D341Med (cell line): ENCODE results near the gene KCNH3.
"Not testable (repeated sequence)": the region's sequence is repeated elsewhere in the genome, so short reads cannot be mapped to it uniquely, and the experiment has no call there.

Experiments used
- DNase-seq: peaks from one replicate; pipeline ENCODE4 v3.0.0; 2012; ENCODE audit warnings: low spot score

Gene KCNH3

DNA sequence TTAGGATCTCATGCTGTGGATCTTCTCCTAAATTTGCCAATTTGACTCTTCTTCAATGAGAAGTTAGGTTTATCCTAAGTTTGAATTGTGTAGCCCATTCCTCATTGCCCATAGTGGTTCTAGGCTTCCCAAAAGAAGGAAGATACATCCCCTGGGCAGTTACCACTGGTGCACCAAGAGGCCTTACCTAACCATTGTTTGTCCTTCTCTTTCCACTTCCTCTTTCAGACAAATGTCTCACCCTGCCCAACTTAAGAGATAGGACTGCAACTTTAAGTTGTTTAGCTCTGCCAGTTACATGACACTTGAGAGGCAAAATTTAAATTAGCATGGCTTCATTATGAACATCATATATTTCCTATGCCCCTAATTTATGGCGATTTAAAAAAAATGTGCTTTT, 9.4 kb upstream of the KCNH3 start:
- DNase-seq = no peak

DNA sequence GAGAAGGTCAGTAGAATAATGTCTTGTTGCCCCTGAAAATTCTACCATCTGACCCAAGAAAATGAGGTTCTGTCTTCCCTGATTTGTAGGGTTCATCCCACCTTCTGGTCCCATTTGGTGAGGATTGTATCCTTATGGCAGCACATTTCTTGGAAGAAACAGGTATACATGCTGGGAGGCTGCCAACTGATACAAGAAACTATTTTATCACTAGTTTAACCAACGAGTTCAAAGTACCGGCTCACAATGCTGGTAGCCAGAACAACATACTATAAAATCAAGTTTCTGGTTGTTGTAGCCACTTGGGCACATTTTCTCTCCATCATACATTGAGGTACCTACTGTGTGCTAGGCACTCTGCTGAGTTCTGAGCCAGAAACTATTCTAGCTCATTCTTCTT, 7.1 kb upstream of the KCNH3 start:
- no peak for DNase-seq

DNA sequence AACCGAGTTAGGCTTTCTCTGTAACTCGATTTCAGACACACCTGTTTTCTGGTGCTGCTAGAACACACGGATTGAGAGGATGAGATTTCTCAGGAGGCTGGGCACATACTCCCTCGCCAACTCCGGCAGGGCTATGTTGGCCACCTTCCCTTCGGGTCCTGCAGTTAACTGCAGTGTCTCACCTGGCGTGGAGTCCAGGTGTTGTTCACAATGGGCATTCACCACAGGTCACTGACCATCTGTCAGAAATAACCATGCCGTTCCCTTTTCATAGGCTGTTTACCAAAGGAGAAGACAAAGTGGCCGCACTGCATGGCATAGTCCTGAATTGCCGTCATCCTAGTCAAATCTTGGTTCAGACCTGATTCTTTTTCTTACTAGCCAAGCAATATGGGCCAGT, 5.5 kb upstream of the KCNH3 start:
- no peak for DNase-seq

DNA sequence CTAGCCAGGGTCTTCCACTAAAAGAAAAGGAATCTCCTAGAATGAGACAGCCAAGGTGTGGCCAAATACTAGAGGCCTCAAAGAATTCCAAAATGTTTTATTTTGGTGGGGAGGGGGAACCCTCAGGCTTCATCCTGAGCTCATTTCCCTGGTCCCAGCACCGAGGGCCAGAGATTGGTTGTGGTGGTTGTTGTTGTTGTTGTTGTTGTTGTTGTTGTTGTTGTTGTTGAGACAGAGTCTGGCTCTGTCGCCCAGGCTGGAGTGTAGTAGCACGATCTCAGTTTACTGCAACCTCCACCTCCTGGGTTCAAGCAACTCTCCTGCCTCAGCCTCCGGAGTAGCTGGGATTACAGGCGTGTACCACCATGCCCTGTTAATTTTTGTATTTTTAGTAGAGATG, 4.7 kb upstream of the KCNH3 start:
- DNase-seq = not testable (repeated sequence)

DNA sequence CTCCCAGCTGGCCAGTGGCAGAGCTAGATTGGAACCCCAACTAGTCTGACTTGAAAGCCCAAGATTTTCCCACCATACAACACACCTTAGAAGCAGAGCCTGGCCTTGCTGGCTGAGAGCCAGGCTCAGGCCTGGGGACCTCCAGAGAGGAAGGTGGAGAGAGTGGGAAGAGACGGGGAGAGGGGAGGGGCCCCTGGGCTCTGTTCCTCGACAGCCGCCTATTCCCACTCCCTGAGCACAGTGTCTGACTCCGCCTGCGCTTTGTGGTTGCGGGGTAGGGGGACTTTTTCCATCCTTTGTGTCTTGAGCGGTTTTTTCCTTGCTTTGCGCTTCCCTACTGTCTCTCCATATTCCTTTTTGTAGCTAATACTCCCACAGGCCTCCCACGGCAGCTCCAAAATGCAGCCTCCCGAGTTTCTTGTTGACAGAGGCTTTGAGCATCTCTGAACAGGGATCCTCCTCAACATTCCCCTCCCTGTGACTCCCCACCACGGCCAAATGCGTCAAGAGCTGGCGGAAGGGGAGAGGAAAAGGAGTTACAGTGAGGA, 4.0 kb upstream of the KCNH3 start:
- DNase-seq = no peak

DNA sequence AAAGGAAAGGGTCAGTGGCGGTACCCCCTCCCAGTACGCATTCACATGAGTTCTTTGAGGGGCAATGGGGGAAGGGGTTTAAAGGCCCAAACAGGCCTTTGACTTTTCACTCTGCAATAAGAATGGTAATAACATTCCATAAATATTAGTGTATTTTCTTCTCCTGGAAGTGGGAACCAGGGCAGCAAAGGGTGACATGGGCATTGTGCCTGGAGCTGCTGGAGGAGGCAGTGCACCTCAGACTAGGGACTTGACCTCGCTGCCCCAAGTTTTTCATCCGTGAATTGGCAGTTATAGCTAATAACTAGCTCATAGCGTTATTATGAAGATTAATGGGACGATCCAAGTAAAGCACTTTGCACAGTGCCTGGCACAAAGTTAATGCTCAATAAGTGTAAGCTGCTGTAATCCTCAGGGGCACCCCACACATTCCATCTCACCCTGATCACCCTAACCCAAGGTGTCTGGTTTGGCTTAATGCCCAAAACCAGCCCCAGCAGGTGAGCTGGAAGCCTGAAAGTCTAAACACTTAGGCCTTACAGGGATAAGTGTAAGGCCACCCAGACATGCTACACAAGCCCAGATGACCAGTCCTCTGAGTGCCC, 2.8 kb upstream of the KCNH3 start:
- DNase-seq = no peak

- no peak for DNase-seq
These were observed 2.2 kb upstream of the KCNH3 start for GRCh38 chr12:49536526-49537071.

DNA sequence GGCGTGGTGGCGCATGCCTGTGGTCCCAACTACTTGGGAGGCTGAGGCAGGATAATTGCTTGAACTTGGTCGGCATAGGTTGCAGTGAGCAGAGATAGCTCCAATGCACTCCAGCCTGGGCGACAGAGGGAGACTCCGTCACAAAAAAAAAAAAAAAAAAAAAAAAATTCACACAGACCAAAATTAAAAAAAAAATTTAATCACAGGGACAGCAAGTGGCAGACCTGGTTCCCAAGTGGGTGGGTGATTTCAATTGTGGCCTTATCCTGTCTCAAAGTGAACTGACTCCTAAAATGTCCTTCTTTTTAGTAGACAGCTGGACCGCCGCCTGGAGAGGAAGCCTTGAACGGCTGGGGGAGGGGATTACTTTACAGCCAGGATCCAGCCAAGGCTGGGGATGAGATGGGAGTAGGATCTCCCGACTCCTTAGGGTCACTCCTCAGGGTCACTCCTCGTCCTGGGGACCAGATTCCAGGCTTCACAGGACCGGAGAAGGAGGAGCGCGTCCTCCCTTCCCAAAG, 1.5 kb upstream of the KCNH3 start:
- peak; percentile 44 for DNase-seq

DNA sequence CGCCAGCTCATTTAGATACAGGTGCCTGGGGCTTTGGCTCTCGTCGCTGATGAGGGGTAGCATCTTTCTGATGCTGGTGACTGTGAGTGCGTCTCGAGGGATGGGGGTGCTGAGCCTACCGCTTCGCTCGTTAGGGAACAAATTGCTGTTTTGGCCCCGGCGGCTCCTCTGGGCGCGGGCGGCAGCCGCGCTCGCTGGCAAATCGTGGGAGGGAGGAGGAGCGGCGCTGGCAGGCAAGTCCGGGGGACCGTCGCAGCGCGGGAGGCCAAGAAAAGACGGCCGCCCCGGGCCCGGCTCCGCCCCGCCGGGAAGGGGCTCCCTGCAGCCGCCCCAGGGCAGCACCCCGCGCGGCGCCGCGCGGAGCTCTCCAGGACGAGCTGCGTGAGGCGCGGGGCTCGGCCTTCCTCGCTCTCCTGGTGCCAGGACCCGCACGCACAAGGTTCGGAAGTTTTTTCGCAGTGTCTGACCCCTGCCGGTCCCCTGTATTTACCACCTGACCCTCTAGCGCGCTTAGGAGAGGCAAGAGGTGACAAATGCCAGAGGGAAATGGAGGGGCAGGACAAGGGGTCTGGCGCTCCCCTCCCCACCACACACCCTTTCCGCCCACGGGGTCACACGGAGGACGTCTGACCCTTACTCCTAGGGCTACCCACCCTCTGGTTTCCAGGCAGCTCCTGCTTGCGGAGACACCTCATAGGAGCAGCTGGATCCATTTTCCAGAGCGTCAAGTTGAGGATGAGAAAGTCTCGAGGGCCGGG, 899 bp upstream of the KCNH3 start:
- peak; percentile 73 for DNase-seq

GRCh38 chr12:49539406-49540228, 787 bp downstream of the KCNH3 start:
- peak; percentile 46 for DNase-seq

DNA sequence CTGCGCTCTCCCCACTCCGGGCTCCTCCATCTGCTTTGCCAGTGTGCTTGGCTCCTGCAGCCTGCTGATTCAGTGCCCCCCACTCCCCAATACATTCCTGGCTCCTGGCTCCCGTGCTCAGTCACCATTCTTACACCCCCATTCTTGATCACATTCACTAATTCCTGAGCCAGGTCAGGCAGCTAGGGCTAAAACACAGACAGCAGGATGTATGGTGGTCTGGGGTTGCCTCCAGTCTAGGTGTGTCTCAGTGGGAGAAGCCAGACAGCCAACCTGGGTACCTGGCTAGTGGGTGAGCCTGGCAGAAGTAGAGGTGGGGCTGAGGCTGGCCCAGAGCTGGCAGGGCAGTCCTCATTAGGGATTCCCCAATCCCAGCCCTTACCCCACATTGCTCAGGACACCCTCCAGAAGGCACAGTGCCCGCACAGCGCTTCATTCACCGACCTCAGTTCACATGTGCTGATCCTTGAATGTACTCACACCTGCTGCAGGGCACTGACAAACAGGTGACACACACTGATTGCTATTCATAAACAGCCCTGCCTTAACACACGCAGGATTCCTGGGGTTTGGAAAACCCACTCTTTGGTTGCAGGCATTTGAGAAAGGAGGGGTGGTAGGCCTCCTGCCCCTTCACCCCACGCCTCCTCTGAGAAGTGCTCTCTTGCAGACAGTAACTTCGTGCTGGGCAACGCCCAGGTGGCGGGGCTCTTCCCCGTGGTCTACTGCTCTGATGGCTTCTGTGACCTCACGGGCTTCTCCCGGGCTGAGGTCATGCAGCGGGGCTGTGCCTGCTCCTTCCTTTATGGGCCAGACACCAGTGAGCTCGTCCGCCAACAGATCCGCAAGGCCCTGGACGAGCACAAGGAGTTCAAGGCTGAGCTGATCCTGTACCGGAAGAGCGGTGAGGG, 1.7 kb downstream of the KCNH3 start:
- DNase-seq = peak; percentile 32

DNA sequence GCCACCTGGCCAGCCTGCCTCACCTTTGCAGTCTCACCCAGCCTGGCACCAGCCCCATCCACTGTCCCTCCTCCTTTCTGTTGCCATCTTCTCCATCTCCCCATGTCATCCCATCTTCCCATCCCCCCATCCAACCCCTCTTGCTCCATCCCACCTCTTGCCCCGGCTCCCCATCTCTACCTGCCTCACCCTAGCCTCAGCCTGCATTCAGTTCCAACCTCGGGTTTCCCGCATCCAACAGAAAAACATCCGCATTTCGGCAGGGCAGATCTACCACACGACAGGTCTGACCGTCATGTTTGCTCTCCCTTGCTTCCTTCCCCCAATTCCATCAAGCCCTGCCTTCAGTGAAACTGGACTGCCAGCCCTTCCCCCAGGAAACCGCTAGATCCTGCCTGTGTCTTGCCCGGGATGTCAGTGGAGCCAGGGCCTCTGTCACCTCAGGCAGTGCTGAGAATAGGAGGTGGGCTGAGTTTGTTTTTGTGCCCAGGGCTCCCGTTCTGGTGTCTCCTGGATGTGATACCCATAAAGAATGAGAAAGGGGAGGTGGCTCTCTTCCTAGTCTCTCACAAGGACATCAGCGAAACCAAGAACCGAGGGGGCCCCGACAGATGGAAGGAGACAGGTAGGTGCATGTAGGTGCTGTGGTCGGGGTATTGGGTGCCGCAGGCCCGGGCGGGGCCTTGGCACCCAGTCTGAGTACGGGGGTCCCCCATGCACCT, 2.5 kb downstream of the KCNH3 start:
- no peak for DNase-seq

- no peak for DNase-seq
These were observed 3.2 kb downstream of the KCNH3 start for GRCh38 chr12:49541911-49542505.

DNA sequence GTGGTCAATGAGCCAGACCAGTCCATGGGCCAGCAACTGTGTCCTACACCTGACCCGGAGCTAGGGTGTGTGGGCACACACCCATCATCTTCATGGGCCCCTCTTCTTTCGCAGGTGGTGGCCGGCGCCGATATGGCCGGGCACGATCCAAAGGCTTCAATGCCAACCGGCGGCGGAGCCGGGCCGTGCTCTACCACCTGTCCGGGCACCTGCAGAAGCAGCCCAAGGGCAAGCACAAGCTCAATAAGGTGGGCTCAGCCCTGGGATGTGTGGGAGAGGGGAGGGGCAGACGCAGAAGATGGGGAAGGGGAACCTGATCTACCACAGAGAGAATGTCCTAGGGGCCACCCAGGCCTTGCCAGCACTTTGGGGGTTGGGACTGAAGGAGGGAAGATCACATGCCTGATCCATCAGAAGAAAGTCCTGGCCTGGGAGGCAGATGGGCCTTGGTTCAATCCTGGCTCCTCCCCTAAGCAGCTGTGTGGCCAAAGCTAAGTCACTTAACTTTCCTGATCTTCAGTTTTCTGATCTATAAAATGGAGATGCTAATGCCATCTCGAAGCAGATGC, 3.8 kb downstream of the KCNH3 start:
- no peak for DNase-seq

DNA sequence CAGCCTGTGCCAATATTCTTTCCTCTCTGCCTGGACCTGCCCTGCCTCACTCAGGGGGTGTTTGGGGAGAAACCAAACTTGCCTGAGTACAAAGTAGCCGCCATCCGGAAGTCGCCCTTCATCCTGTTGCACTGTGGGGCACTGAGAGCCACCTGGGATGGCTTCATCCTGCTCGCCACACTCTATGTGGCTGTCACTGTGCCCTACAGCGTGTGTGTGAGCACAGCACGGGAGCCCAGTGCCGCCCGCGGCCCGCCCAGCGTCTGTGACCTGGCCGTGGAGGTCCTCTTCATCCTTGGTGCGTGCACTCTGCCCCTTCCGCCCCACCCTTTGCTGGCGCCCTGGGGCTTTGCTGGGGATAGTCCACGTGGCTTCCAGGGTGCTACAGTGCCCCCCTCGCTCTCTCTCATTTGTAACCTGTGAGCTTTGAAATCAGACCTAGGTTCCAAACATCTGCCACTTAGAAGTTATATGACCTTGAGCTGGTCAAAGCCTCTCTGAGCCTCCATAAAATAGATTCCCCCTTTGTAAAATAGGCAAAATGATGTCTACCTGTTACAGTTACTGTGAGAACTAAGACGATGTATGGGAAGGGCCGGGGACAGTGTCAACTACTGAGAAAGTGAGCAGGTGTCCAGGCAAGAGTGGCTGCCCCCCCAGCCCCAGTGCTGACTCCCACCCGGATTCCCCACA, 4.5 kb downstream of the KCNH3 start:
- no peak for DNase-seq

GRCh38 chr12:49543914-49544815, 5.3 kb downstream of the KCNH3 start:
- DNase-seq = no peak

DNA sequence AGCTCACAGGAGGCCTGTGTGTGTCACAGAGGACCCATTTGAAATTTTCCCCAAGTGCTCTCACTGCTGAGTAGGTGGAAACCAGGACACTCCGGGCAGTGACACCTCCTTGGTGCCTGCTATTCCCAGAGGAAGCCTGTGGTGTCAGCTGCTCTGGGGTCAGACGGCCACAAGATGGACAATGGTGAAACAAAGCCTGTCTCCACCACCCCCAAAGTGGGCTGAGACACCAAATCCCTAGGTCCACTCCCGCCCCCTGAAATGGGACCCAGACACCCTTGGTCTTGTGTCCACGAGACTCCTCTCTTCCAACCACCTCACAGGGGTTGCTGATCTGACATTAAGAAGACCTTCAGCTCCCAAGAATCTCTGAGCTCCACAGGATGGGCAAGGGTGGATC, 7.0 kb downstream of the KCNH3 start:
- no peak for DNase-seq

GRCh38 chr12:49546481-49546880, 7.7 kb downstream of the KCNH3 start:
- DNase-seq = peak; percentile 23
